ENCODE results near the gene DDIT4.

The DDIT4 gene

DNA sequence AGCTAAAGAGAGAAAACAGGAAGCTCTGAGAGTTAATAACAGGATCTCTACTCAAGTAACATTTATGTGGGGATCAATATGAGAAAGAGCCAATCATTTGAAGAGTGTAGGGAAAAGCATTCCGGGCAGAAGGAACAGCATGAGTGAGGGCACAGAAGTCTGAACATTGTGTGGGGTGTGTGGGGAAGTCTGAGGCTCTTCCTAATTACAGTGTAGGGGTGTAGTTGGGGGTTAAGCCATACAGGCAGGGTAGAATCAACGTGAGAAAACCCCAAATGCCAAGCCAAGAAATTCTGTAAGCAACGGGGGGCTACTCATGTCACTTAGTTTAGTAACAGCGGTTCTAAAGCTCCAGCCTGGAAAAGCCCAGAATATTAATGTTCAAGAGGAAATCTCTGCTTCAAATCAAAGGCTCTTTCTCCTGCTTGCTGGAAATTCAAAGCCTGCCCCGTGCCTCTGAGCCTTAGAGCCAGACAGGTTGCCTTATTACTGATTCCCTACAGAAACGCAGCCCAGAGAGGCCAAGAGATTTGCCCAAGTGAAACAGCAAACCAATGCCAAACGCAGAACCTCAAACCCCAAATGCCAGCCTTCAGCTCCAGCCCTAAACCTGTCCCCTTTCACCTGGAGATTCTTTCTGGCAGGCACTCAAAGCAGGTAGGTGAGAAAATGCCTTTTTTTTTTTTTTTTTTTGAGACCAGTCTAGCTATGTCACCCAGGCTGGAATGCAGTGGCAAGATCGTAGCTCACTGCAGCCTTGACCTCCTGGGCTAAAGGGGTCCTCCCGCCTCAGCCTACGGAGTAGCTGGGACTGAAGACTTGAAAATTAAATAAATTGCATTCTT lies 44.9 kb downstream of the DDIT4 start:
- TF ChIP-seq, protein P1, sequence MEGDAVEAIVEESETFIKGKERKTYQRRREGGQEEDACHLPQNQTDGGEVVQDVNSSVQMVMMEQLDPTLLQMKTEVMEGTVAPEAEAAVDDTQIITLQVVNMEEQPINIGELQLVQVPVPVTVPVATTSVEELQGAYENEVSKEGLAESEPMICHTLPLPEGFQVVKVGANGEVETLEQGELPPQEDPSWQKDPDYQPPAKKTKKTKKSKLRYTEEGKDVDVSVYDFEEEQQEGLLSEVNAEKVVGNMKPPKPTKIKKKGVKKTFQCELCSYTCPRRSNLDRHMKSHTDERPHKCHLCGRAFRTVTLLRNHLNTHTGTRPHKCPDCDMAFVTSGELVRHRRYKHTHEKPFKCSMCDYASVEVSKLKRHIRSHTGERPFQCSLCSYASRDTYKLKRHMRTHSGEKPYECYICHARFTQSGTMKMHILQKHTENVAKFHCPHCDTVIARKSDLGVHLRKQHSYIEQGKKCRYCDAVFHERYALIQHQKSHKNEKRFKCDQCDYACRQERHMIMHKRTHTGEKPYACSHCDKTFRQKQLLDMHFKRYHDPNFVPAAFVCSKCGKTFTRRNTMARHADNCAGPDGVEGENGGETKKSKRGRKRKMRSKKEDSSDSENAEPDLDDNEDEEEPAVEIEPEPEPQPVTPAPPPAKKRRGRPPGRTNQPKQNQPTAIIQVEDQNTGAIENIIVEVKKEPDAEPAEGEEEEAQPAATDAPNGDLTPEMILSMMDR (IDR thresholded peaks at IDR 0.05; ENCODE audit: borderline replicate concordance, control extremely low read depth, extremely low read depth, insufficient read depth, missing control alignments), result no peak
- in situ Hi-C loops (cut with MboI; ENCODE audit: low sequenced_read_pairs, unreplicated experiment), result no loop called here
- no peak for DNase-seq (ENCODE audit: low spot score)

- TF ChIP-seq, protein P1 (IDR thresholded peaks at IDR 0.05; ENCODE audit: borderline replicate concordance, control extremely low read depth, extremely low read depth, insufficient read depth, missing control alignments), result no peak
- peak; percentile 88 for DNase-seq (ENCODE audit: low spot score)
- in situ Hi-C loops (cut with MboI; ENCODE audit: low sequenced_read_pairs, unreplicated experiment), result no loop called here
Measured at GRCh38 chr10:72319416-72320254, 45.9 kb downstream of the DDIT4 start.

DNA sequence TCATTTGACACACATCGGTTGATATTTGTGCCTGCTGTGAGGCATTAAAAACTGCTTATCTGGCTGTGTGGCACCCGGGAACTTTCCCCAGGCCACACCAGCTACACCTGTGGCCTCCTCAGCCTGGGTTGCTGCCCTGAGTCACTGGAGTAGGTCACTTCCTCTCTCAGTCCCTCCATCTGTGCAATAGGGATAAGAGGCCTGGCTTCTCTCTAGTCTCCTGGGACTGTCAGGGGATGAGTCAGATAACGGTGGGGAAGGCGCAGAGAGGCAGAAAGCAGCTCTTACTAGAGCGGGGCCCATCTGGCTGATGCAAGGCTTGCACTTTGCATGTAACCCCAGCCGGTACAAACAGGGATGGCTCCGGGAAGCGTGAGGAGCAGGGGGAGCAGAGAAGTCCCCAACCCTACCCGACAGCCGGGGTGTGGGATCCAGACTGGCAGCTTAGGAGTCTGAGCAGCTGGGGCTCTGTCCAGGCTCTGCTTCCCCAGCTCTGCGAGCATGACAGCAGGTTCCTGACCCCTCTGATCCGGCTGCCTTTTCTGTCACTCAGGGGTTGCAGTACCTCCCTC lies 47.0 kb downstream of the DDIT4 start:
- peak; percentile 86 for DNase-seq (ENCODE audit: low spot score)
- TF ChIP-seq, protein P1 (IDR thresholded peaks at IDR 0.05; ENCODE audit: borderline replicate concordance, control extremely low read depth, extremely low read depth, insufficient read depth, missing control alignments), result no peak
- in situ Hi-C loops (cut with MboI; ENCODE audit: low sequenced_read_pairs, unreplicated experiment), result no loop called here

DNA sequence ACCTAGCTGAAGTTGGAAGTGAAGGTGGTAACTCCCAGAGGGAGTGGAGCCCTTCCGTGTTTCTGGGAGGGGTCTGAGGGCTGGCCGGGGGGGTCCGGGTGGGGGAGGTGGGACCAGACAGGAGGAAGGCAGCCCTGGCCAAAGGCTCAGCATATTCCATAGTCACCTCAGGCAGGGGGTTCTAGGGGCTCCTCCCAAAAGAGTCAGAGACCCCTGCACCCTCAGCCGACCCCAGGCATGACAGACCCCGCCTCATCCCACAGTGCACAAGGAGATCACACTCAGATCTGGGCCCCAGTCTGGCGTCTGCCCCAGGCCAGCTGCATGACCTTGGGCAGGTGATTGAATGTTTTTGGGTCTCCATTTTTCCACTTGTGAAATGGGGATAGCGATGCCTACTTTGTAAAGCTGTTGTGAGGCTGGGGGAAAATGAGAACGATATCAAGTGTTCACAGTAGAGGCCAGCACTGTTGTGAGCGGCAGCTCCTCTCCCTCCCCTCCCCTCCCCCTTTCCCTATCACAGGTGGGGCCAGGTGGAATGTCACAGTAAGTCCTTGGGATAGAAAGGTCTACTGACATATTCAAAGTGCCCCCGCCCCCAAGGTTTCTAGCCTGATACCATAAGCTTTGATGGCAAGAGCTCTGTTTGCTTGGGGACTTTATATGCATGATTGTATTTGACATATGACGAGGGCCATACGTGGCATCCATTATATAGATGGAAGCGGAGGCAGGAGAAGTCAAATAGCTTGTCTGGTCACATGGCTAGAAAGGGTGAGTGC lies 47.7 kb downstream of the DDIT4 start:
- in situ Hi-C loops (cut with MboI; ENCODE audit: low sequenced_read_pairs, unreplicated experiment), result no loop called here
- TF ChIP-seq, protein P1 (IDR thresholded peaks at IDR 0.05; ENCODE audit: borderline replicate concordance, control extremely low read depth, extremely low read depth, insufficient read depth, missing control alignments), result no peak
- DNase-seq (ENCODE audit: low spot score), result no peak

DNA sequence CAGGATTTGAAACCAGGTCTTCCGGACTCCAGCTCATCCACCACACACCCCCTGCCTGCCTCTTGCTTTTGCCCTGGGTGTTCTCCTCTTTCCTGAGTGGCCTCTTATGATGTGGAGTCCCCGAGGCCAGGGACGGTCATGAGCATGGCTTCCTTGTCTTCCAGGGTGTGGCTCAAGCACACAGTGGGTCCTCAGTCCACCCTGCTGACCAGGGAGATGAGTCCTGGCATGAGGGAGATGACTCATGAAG lies 48.2 kb downstream of the DDIT4 start:
- DNase-seq (ENCODE audit: low spot score), result no peak

More for the DNA sequence above, 48.2 kb downstream of the DDIT4 start:
- in situ Hi-C loops (cut with MboI; ENCODE audit: low sequenced_read_pairs, unreplicated experiment), result no loop called here
- TF ChIP-seq, protein P1 (IDR thresholded peaks at IDR 0.05; ENCODE audit: borderline replicate concordance, control extremely low read depth, extremely low read depth, insufficient read depth, missing control alignments), result no peak

Measured in GM13976 (cell line).